A549 (cell line): Measurements from ENCODE around the gene PARD6B. TPM values are rescaled to one million over a fixed set of nuclear protein-coding genes. Genes with fewer than 3 reads are reported as not detected.

Experiments used
- ATAC-seq, 2 experiments: fragments of 200-7000 bp in 1 of 2; fragments of >200 bp in 1 of 2; cut with Nextera tagmentation in 1 of 2; cut with Tn5 transposase in 1 of 2; 3 replicates each; pipeline versions ENCODE4 v1.8.0 to v1.9.1; 2018 to 2020; ENCODE audit warnings: mild to moderate bottlenecking in 1 of 2, moderate library complexity in 1 of 2
- CTCF ChIA-PET: fragments of 300-600 bp; sonication (Branson Sonifier 250); formaldehyde crosslinking; extraction: SDS; loops from one replicate; lab custom pipeline; 2021; ENCODE audit warnings: antibody characterized with exemption, inconsistent platforms; lab: Yijun Ruan, JAX
- POLR2A ChIA-PET: fragments of 350-600 bp; formaldehyde crosslinking; extraction: SDS; loops from one replicate; lab custom pipeline; 2021; ENCODE audit warnings: antibody characterized with exemption, inconsistent platforms; lab: Yijun Ruan, JAX
- DNase-seq, 2 experiments: peaks; one replicate each; pipeline versions ENCODE4 v3.0.0 to v3.0.0-alpha.2; 2011 to 2016; ENCODE audit warnings: low read depth in 1 of 2, low spot score in 1 of 2
- FAIRE-seq: peaks from 2 replicates; lab custom pipeline; 2011; peaks lifted over from hg19 to GRCh38; lab: Jason Lieb, UNC
- H3K27ac ChIP-seq, 2 experiments: fragments of >200 bp; sonication (Bioruptor Twin); formaldehyde crosslinking; 3 replicates each; pipeline ENCODE4 v1.5.1; 2016 to 2017
- H3K4me1 ChIP-seq: fragments of >200 bp; sonication (Bioruptor Twin); formaldehyde crosslinking; 3 replicates; pipeline ENCODE4 v1.6.1; 2016
- H3K4me2 ChIP-seq: fragments of >200 bp; sonication (Bioruptor Twin); formaldehyde crosslinking; 3 replicates; pipeline ENCODE4 v1.6.1; 2016
- H3K4me3 ChIP-seq: fragments of >200 bp; sonication (Bioruptor Twin); formaldehyde crosslinking; 3 replicates; pipeline ENCODE4 v1.5.1; 2016
- H3K9me3 ChIP-seq: fragments of >200 bp; sonication (Bioruptor Twin); formaldehyde crosslinking; 3 replicates; pipeline ENCODE4 v1.6.1; 2016
- ATOH8 ChIP-seq: fragments of 250-450 bp; sonication (Bioruptor Pico); IDR thresholded peaks from 2 replicates; pipeline ENCODE4 v1.5.0; 2020; ENCODE audit warnings: low read depth, mild to moderate bottlenecking, moderate library complexity
- BHLHE40 ChIP-seq: IDR thresholded peaks from 2 replicates; pipeline ENCODE4 v1.6.1; 2012; ENCODE audit warnings: low read depth, low read length, inconsistent platforms
- CBX8 ChIP-seq: fragments of 200-600 bp; sonication (generic); IDR thresholded peaks from 2 replicates; pipeline ENCODE4 v1.6.1; 2016
- CHD2 ChIP-seq: fragments of 150-350 bp; IDR thresholded peaks from 2 replicates; pipeline ENCODE4 v1.6.1; 2014; ENCODE audit warnings: low read length; ENCODE audit not compliant: partially characterized antibody
- CHD4 ChIP-seq: fragments of 200-600 bp; sonication (generic); IDR thresholded peaks from 2 replicates; pipeline ENCODE4 v1.6.1; 2016; ENCODE audit warnings: antibody characterized with exemption, mild to moderate bottlenecking, borderline replicate concordance
- EP300 ChIP-seq, 2 experiments: fragments of >200 bp; sonication (Bioruptor Twin); formaldehyde crosslinking; IDR thresholded peaks; 2 replicates in 1 of 2; 3 replicates in 1 of 2; pipeline ENCODE4 v1.6.1; 2016 to 2017
- FOSL2 ChIP-seq, 2 experiments: fragments of 450-650 bp in 1 of 2; fragments of >200 bp in 1 of 2; sonication (Bioruptor Twin) in 1 of 2; formaldehyde crosslinking; IDR thresholded peaks; 2 replicates each; pipeline versions ENCODE4 v1.5.0 to v1.6.1; 2016 to 2020; ENCODE audit warnings: mild to moderate bottlenecking in 1 of 2, moderate library complexity in 1 of 2
- FOXS1 ChIP-seq: fragments of 250-450 bp; sonication (Bioruptor Pico); IDR thresholded peaks from 2 replicates; pipeline ENCODE4 v1.5.0; 2020; ENCODE audit warnings: mild to moderate bottlenecking, moderate library complexity
- HES2 ChIP-seq: fragments of >200 bp; sonication (Bioruptor Twin); formaldehyde crosslinking; IDR thresholded peaks from 2 replicates; pipeline ENCODE4 v1.6.1; 2016
- HEYL ChIP-seq: fragments of 250-450 bp; sonication (Bioruptor Pico); IDR thresholded peaks from 2 replicates; pipeline ENCODE4 v1.8.0; 2021; ENCODE audit warnings: mild to moderate bottlenecking, moderate library complexity
- HOXA7 ChIP-seq: fragments of 250-450 bp; sonication (Bioruptor Pico); IDR thresholded peaks from 2 replicates; pipeline ENCODE4 v1.5.0; 2020; ENCODE audit warnings: mild to moderate bottlenecking, moderate library complexity
- HOXB5 ChIP-seq: fragments of 250-450 bp; sonication (Bioruptor Pico); IDR thresholded peaks from 2 replicates; pipeline ENCODE4 v1.5.0; 2020; ENCODE audit warnings: mild to moderate bottlenecking, moderate library complexity
- JUN ChIP-seq, 2 experiments: fragments of >200 bp; sonication (Bioruptor Twin); formaldehyde crosslinking; IDR thresholded peaks; 2 replicates in 1 of 2; 3 replicates in 1 of 2; pipeline ENCODE4 v1.6.1; 2016 to 2017
- JUNB ChIP-seq: fragments of >200 bp; sonication (Bioruptor Twin); formaldehyde crosslinking; IDR thresholded peaks from 2 replicates; pipeline ENCODE4 v1.6.1; 2016
- NR3C1 ChIP-seq: fragments of >200 bp; sonication (Bioruptor Twin); formaldehyde crosslinking; IDR thresholded peaks from 3 replicates; pipeline ENCODE4 v1.6.1; 2017
- PHF8 ChIP-seq: fragments of 200-600 bp; sonication (generic); IDR thresholded peaks from 2 replicates; pipeline ENCODE4 v1.6.1; 2016; ENCODE audit warnings: low read depth, mild to moderate bottlenecking, antibody characterized with exemption, moderate library complexity, borderline replicate concordance
- POLR2A ChIP-seq: IDR thresholded peaks from 2 replicates; pipeline ENCODE4 v1.6.1; 2012; ENCODE audit warnings: mild to moderate bottlenecking, low read length
- RNF2 ChIP-seq: fragments of 200-600 bp; sonication (generic); IDR thresholded peaks from 2 replicates; pipeline ENCODE4 v1.6.1; 2016; ENCODE audit warnings: low read depth, mild to moderate bottlenecking, antibody characterized with exemption, moderate library complexity, borderline replicate concordance
- SMC3 ChIP-seq: fragments of >200 bp; sonication (Bioruptor Twin); formaldehyde crosslinking; IDR thresholded peaks from 3 replicates; pipeline ENCODE4 v1.6.1; 2018; ENCODE audit warnings: inconsistent platforms
- TFCP2L1 ChIP-seq: fragments of 250-450 bp; sonication (Bioruptor Pico); IDR thresholded peaks from 2 replicates; pipeline ENCODE4 v1.5.0; 2021; ENCODE audit warnings: mild to moderate bottlenecking
- TP53 ChIP-seq: fragments of 250-450 bp; sonication (Bioruptor Pico); IDR thresholded peaks from 2 replicates; pipeline ENCODE4 v1.5.0; 2021; ENCODE audit warnings: mild to moderate bottlenecking, moderate library complexity
- USF2 ChIP-seq: fragments of 450-650 bp; IDR thresholded peaks from 2 replicates; pipeline ENCODE4 v1.6.1; 2014; ENCODE audit warnings: antibody characterized with exemption
- ZC3H11A ChIP-seq: fragments of 450-650 bp; IDR thresholded peaks from 2 replicates; pipeline ENCODE4 v1.6.1; 2014; ENCODE audit warnings: antibody characterized with exemption, mild to moderate bottlenecking
- ZFP36 ChIP-seq: fragments of 450-650 bp; IDR thresholded peaks from 2 replicates; pipeline ENCODE4 v1.6.1; 2014; ENCODE audit warnings: borderline replicate concordance; ENCODE audit not compliant: partially characterized antibody
- ZSCAN20 ChIP-seq: fragments of 250-450 bp; sonication (Bioruptor Pico); IDR thresholded peaks from 2 replicates; pipeline ENCODE4 v1.8.0; 2022; ENCODE audit warnings: mild to moderate bottlenecking, moderate library complexity
- WGBS: methylation state at CpG from one replicate; pipeline ENCODE4 v1.1.6; 2017; ENCODE audit errors: missing lambda C conversion rate; 5-methylcytosine and 5-hydroxymethylcytosine counted together
- polyA minus RNA-seq: library from RNA; depleted of rRNA, polyadenylated mRNA; stranded (reverse); fragments of >200 nt; gene quantifications from 2 replicates; pipeline ENCODE4 v1.2.3, GENCODE V29; 2011; rRNA and poly(A)+ RNA removed
- polyA plus RNA-seq, 4 experiments: library from polyadenylated mRNA; depleted of rRNA in 3 of 4; stranded (reverse); fragments of >200 nt; fragmentation: RNase III in 1 of 4; extraction: RNeasy Plus Mini Kit Qiagen cat#74134 plus additional on column Dnase treatment in 1 of 4; gene quantifications; 2 replicates in 3 of 4; 3 replicates in 1 of 4; pipeline ENCODE4 v1.2.3, GENCODE V29; 2011 to 2017
- TF ChIP-seq, protein P1 (sequence below): IDR thresholded peaks from 2 replicates; pipeline ENCODE4 v1.6.1; 2012
- TF ChIP-seq, protein P2 (sequence below): fragments of 200-600 bp; sonication (generic); IDR thresholded peaks from 2 replicates; pipeline ENCODE4 v1.6.1; 2016; ENCODE audit warnings: antibody characterized with exemption, mild to moderate bottlenecking, moderate library complexity
- TF ChIP-seq, protein P3 (sequence below): IDR thresholded peaks from 2 replicates; pipeline ENCODE4 v1.6.1; 2012
- TF ChIP-seq, protein P4 (sequence below): fragments of 150-350 bp; IDR thresholded peaks from 2 replicates; pipeline ENCODE4 v1.6.1; 2014; ENCODE audit warnings: low read depth, mild to moderate bottlenecking, low read length
- TF ChIP-seq, protein P5 (sequence below): fragments of >200 bp; sonication (Bioruptor Twin); formaldehyde crosslinking; IDR thresholded peaks from 3 replicates; pipeline ENCODE4 v1.6.1; 2016

The PARD6B gene
- polyA plus RNA-seq (2011; rRNA removed) (6.2 and 6.4 TPM in 2 replicates), polyA plus RNA-seq (2017; fragmentation: RNase III; extraction: RNeasy Plus Mini Kit Qiagen cat#74134 plus additional on column Dnase treatment) (2.7 to 3.1 TPM (median 2.8 TPM) in 3 replicates), polyA minus RNA-seq (11.1 and 11.2 TPM in 2 replicates)
- polyA plus RNA-seq (2012; cell fraction: cytosol; rRNA removed), result 1.6 and 1.7 TPM in 2 replicates
- polyA plus RNA-seq (2012; cell fraction: nucleus; rRNA removed), result 1.3 and 1.7 TPM in 2 replicates

- ChIA-PET CTCF (interaction anchor here (0.6 to 5.9 kb wide), 4 partner anchors 9 to 36 kb away, joined by 3 to 46 read pairs (median 12); no protein-coding TSS in a partner anchor), POLR2A (interaction anchor here (0.8 to 1.5 kb wide), 6 partner anchors 10 to 64 kb away, joined by 3 to 9 read pairs (median 6); no protein-coding TSS in a partner anchor)
- Histone ChIP-seq H3K4me2 (peak within 1 kb of the TSS; percentile 85), H3K4me1 (peaks cover 68% of the 10 kb centered on the region), H3K4me3 (peak within 1 kb of the TSS; percentile 90), H3K27ac (peak within 1 kb of the TSS; percentile 96), H3K9me3 (no peaks in the 10 kb centered on the region)
- peak; percentile 96 to 100 for DNase-seq
- no CpG with 5 or more reads among the region's 114 CpGs for WGBS
- peak; percentile 76 to 86 for ATAC-seq
- FAIRE-seq, result no peak
- TF ChIP-seq ZSCAN20 (CRISPR knock-in tag), result no peak
- TF ChIP-seq NR3C1, result no peak
- TF ChIP-seq ATOH8, result no peak
- TF ChIP-seq, protein P1, sequence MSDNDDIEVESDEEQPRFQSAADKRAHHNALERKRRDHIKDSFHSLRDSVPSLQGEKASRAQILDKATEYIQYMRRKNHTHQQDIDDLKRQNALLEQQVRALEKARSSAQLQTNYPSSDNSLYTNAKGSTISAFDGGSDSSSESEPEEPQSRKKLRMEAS, result no peak; the same call in 1 of the 2 replicates
- no peak for TF ChIP-seq ZC3H11A
- TF ChIP-seq ZFP36, result no peak
- peak in 1 of 2 experiments; percentile 29; a peak in 2 of 5 replicates for TF ChIP-seq JUN (IDR thresholded peaks at IDR 0.05)
- no peak for TF ChIP-seq RNF2
- TF ChIP-seq EP300 (IDR thresholded peaks at IDR 0.05), result no peak
- TF ChIP-seq FOSL2 (IDR thresholded peaks at IDR 0.05), result no peak
- TF ChIP-seq FOSL2 (CRISPR knock-in tag; IDR thresholded peaks at IDR 0.05), result 0 out of 2 replicates have a peak, but pooled peaks have one; percentile 22
- TF ChIP-seq, protein P2, sequence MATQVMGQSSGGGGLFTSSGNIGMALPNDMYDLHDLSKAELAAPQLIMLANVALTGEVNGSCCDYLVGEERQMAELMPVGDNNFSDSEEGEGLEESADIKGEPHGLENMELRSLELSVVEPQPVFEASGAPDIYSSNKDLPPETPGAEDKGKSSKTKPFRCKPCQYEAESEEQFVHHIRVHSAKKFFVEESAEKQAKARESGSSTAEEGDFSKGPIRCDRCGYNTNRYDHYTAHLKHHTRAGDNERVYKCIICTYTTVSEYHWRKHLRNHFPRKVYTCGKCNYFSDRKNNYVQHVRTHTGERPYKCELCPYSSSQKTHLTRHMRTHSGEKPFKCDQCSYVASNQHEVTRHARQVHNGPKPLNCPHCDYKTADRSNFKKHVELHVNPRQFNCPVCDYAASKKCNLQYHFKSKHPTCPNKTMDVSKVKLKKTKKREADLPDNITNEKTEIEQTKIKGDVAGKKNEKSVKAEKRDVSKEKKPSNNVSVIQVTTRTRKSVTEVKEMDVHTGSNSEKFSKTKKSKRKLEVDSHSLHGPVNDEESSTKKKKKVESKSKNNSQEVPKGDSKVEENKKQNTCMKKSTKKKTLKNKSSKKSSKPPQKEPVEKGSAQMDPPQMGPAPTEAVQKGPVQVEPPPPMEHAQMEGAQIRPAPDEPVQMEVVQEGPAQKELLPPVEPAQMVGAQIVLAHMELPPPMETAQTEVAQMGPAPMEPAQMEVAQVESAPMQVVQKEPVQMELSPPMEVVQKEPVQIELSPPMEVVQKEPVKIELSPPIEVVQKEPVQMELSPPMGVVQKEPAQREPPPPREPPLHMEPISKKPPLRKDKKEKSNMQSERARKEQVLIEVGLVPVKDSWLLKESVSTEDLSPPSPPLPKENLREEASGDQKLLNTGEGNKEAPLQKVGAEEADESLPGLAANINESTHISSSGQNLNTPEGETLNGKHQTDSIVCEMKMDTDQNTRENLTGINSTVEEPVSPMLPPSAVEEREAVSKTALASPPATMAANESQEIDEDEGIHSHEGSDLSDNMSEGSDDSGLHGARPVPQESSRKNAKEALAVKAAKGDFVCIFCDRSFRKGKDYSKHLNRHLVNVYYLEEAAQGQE, result peak; percentile 15; the same call in 1 of the 2 replicates
- no peak for TF ChIP-seq CHD2
- no peak for TF ChIP-seq CHD4
- no peak for TF ChIP-seq HEYL (CRISPR knock-in tag)
- TF ChIP-seq, protein P3, sequence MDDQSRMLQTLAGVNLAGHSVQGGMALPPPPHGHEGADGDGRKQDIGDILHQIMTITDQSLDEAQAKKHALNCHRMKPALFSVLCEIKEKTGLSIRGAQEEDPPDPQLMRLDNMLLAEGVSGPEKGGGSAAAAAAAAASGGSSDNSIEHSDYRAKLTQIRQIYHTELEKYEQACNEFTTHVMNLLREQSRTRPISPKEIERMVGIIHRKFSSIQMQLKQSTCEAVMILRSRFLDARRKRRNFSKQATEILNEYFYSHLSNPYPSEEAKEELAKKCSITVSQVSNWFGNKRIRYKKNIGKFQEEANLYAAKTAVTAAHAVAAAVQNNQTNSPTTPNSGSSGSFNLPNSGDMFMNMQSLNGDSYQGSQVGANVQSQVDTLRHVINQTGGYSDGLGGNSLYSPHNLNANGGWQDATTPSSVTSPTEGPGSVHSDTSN, result no peak
- no peak for TF ChIP-seq TFCP2L1 (CRISPR knock-in tag)
- TF ChIP-seq, protein P4, sequence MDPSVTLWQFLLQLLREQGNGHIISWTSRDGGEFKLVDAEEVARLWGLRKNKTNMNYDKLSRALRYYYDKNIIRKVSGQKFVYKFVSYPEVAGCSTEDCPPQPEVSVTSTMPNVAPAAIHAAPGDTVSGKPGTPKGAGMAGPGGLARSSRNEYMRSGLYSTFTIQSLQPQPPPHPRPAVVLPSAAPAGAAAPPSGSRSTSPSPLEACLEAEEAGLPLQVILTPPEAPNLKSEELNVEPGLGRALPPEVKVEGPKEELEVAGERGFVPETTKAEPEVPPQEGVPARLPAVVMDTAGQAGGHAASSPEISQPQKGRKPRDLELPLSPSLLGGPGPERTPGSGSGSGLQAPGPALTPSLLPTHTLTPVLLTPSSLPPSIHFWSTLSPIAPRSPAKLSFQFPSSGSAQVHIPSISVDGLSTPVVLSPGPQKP, result no peak
- TF ChIP-seq HOXB5 (CRISPR knock-in tag), result no peak
- TF ChIP-seq HES2, result no peak
- no peak for TF ChIP-seq TP53 (CRISPR knock-in tag)
- TF ChIP-seq JUNB, result no peak
- TF ChIP-seq POLR2A, result peak; percentile 74
- no peak for TF ChIP-seq BHLHE40
- peak; percentile 82 for TF ChIP-seq PHF8
- TF ChIP-seq SMC3, result no peak
- no peak for TF ChIP-seq CBX8
- peak; percentile 71 for TF ChIP-seq USF2
- no peak for TF ChIP-seq HOXA7 (CRISPR knock-in tag)
- TF ChIP-seq, protein P5, sequence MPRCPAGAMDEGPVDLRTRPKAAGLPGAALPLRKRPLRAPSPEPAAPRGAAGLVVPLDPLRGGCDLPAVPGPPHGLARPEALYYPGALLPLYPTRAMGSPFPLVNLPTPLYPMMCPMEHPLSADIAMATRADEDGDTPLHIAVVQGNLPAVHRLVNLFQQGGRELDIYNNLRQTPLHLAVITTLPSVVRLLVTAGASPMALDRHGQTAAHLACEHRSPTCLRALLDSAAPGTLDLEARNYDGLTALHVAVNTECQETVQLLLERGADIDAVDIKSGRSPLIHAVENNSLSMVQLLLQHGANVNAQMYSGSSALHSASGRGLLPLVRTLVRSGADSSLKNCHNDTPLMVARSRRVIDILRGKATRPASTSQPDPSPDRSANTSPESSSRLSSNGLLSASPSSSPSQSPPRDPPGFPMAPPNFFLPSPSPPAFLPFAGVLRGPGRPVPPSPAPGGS, result no peak
- no peak for TF ChIP-seq FOXS1 (CRISPR knock-in tag)
Measured at GRCh38 chr20:50731055-50731929, at the start of gene PARD6B. TSS of gene PARD6B (plus strand) at chr20:50731580. CDS start at chr20:50731787, 207 bp downstream.
